Measurements from ENCODE around the gene OSBPL10. TPM values are rescaled to one million over a fixed set of nuclear protein-coding genes. Genes with fewer than 3 reads are reported as not detected.

Gene OSBPL10
- total and polyA plus RNA-seq, 2 donors (not counting 1 experiment from before 2014, with no cell fraction given) = 88.5 to 310 TPM

- H3K27ac Mint-ChIP-seq = no peak overlapping the region
- H3K4me1 Mint-ChIP-seq = peaks cover 5% of the 10 kb centered on the region
- Histone ChIP-seq H2AFZ (ENCODE audit: insufficient read depth, low read depth, low read length, poor library complexity, severe bottlenecking) (no peak overlapping the region), H3K4me3 (ENCODE audit: control extremely low read depth in 1 of 5, extremely low read depth in 1 of 5, insufficient read depth in 1 of 5, low read depth in 2 of 5, low read length in 4 of 5) (no peak overlapping the region), H3K36me3 (replicated peaks in 1 of 2; ENCODE audit: control extremely low read depth in 1 of 2, control insufficient read depth in 1 of 2, extremely low read depth in 1 of 2, insufficient read depth in 2 of 2, low read length in 1 of 2) (peaks cover 0 to 42% of the 10 kb centered on the region in 2 experiments), H3K27ac (ENCODE audit: low read length in 2 of 2) (no peak overlapping the region), H3K9ac (ENCODE audit: low read length) (no peak overlapping the region), H3K4me2 (replicated peaks; ENCODE audit: low read depth, low read length, poor library complexity, severe bottlenecking) (no peak overlapping the region), H3K79me2 (ENCODE audit: control insufficient read depth, insufficient read depth, low read length) (peaks cover 32% of the 10 kb centered on the region), H3K4me1 (ENCODE audit: control insufficient read depth in 2 of 2, insufficient read depth in 2 of 2, low read length in 2 of 2) (no peaks in the 10 kb centered on the region), H3K9me3 (ENCODE audit: control extremely low read depth in 1 of 3, control insufficient read depth in 2 of 3, insufficient read depth in 1 of 3, low read length in 2 of 3) (no peaks in the 10 kb centered on the region), H3K27me3 (replicated peaks in 1 of 4; ENCODE audit: control extremely low read depth in 1 of 4, control insufficient read depth in 3 of 4, insufficient read depth in 4 of 4, low read length in 3 of 4) (no peaks in the 10 kb centered on the region), H4K20me1 (ENCODE audit: control insufficient read depth, insufficient read depth, low read length, poor library complexity, severe bottlenecking) (peaks cover 53% of the 10 kb centered on the region)
- ChIA-PET POLR2A (no interaction called here), CTCF (interaction anchor here (1.0 to 2.6 kb wide), 7 partner anchors 16 to 419 kb away, joined by 3 to 15 read pairs (median 3); no protein-coding TSS in a partner anchor)
- WGBS (ENCODE audit: insufficient coverage) = 93% methylated on average over 2 of the region's 6 CpGs
- H3K4me3 Mint-ChIP-seq = no peak overlapping the region
- H3K27me3 Mint-ChIP-seq = no peaks in the 10 kb centered on the region
- ATAC-seq (ENCODE audit: low read depth) = no peak
- TF ChIP-seq CTCF (IDR thresholded peaks at IDR 0.05) (no peak), EZH2 (IDR thresholded peaks at IDR 0.05; ENCODE audit: borderline replicate concordance, insufficient read depth, low read depth, low read length, poor library complexity, severe bottlenecking) (no peak)
- no peaks in the 10 kb centered on the region for H3K9me3 Mint-ChIP-seq (ENCODE audit: insufficient read depth)
- no peak for DNase-seq
- intact Hi-C loops (cut with micrococcal nuclease) = no loop called here
Observed at GRCh38 chr3:31725568-31725967, 255.5 kb downstream of the OSBPL10 start.

- DNase-seq (peak; percentile 16), ATAC-seq (ENCODE audit: low read depth) (no peak)
- intact Hi-C loops (cut with micrococcal nuclease) = loop anchor here (1.0 kb wide), 1 partner anchor 420 kb away; no protein-coding TSS in a partner anchor
- POLR2A ChIA-PET = no interaction called here
- Mint-ChIP-seq H3K27me3 (no peaks in the 10 kb centered on the region), H3K27ac (no peak overlapping the region), H3K9me3 (ENCODE audit: insufficient read depth) (no peaks in the 10 kb centered on the region), H3K4me1 (peaks cover 5% of the 10 kb centered on the region), H3K4me3 (no peak overlapping the region)
- no peaks in the 10 kb centered on the region for H3K9me3 ChIP-seq (ENCODE audit: control extremely low read depth in 1 of 3, control insufficient read depth in 2 of 3, insufficient read depth in 1 of 3, low read length in 2 of 3)
- no peak overlapping the region for H3K27ac ChIP-seq (ENCODE audit: low read length in 2 of 2)
- TF ChIP-seq EZH2 (IDR thresholded peaks at IDR 0.05; ENCODE audit: borderline replicate concordance, insufficient read depth, low read depth, low read length, poor library complexity, severe bottlenecking) (no peak), CTCF (IDR thresholded peaks at IDR 0.05) (peak; percentile 30)
- H4K20me1 ChIP-seq (ENCODE audit: control insufficient read depth, insufficient read depth, low read length, poor library complexity, severe bottlenecking) = peaks cover 52% of the 10 kb centered on the region
- CTCF ChIA-PET = interaction anchor here (0.5 to 2.6 kb wide), 8 partner anchors 17 to 420 kb away, joined by 3 to 15 read pairs (median 3); no protein-coding TSS in a partner anchor
- 75% methylated on average over 1 of the region's 4 CpGs for WGBS (ENCODE audit: insufficient coverage)
- H3K4me3 ChIP-seq (ENCODE audit: control extremely low read depth in 1 of 5, extremely low read depth in 1 of 5, insufficient read depth in 1 of 5, low read depth in 2 of 5, low read length in 4 of 5) = no peak overlapping the region
- H2AFZ ChIP-seq (ENCODE audit: insufficient read depth, low read depth, low read length, poor library complexity, severe bottlenecking) = no peak overlapping the region
- H3K27me3 ChIP-seq (replicated peaks in 1 of 4; ENCODE audit: control extremely low read depth in 1 of 4, control insufficient read depth in 3 of 4, insufficient read depth in 4 of 4, low read length in 3 of 4) = no peaks in the 10 kb centered on the region
- no peak overlapping the region for H3K9ac ChIP-seq (ENCODE audit: low read length)
- H3K79me2 ChIP-seq (ENCODE audit: control insufficient read depth, insufficient read depth, low read length) = peaks cover 27% of the 10 kb centered on the region
- no peaks in the 10 kb centered on the region for H3K4me1 ChIP-seq (ENCODE audit: control insufficient read depth in 2 of 2, insufficient read depth in 2 of 2, low read length in 2 of 2)
- no peak overlapping the region for H3K4me2 ChIP-seq (replicated peaks; ENCODE audit: low read depth, low read length, poor library complexity, severe bottlenecking)
- peaks cover 0 to 35% of the 10 kb centered on the region in 2 experiments for H3K36me3 ChIP-seq (replicated peaks in 1 of 2; ENCODE audit: control extremely low read depth in 1 of 2, control insufficient read depth in 1 of 2, extremely low read depth in 1 of 2, insufficient read depth in 2 of 2, low read length in 1 of 2)
Observed at GRCh38 chr3:31724651-31725050, 256.4 kb downstream of the OSBPL10 start.

All from B cell (primary cell).